GM18526 (cell line): ENCODE data around the gene HOXD9.

ENCODE experiments used
- POLR2A ChIP-seq: IDR thresholded peaks from 3 replicates; pipeline ENCODE4 v1.6.1; 2011; ENCODE audit not compliant: insufficient read length; ENCODE audit errors: extremely low read depth

The HOXD9 gene

DNA sequence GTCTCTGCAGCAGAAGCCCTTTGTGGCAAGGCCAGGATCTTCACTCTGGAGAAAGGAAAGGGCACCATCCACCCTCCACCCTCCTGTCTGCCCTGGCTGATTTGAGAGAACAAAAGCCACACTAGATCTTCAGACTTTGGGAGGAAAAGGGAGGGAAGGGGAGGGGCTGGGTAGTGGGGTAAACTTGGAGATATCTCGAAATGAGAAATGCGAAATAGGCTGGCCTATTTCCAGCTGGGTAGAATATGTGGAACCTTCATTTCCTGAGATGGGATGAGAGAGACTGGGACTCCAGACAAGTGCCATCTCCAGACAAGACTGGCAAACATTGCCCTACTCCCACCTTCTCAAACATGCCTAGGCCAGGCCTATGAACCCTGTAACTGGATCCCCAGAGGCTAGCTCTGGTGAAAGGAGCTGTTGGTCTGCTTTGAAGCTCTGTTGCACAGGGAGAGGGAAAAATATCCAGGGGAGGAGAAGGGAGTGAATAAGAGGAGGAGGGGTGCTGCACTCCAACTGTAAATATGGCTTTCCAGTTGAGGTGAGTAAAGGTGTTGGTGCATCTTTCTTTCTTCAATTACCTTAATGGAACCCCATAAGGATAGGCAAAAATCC is 21.2 kb upstream of the HOXD9 start:
- no peak for TF ChIP-seq POLR2A

DNA sequence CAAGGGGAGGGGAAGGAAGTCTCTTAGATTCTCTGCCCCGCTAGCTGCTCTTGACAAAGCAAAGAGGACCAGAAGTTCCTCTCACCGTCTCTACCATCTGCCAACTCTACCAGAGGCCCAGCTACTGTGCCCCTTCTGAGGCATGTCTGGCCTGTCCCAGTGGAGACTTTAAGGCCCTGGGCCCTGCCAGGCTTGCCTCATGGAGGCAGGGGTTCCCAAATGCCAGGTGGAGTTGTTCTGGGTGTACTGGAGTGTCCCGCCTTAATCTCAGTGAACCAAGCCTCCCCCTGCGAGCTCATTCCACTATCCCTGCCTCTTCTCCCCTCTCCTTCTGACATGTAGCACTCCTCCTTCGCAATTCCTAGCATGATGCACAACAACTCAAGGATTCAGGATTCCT is 20.7 kb upstream of the HOXD9 start:
- TF ChIP-seq POLR2A, result no peak

DNA sequence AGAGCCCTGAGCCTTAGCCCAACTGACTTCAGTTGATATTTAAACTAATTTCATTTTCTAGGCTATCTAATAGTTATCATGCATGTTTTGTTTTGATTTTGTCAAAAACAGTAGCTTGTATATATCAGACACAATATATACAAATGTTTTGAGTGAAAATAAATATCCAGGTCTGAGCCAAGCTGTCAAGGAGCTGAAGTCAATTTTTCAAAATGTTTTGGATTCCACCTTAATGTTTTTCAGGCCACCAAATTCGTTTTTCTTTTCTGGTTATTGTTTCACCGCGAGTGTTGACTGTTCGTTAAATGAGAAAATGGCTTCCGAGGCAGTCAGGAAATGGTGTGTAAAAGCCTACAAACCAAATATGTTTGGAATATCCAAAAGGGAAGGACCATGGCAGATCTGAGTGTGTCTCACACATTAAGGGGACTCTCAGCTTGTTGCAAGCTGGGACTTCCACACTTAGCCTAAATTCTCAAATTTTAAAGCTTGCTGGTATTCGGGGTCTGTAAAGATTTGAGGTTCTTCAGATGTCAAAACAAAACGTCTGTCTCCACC is 20.1 kb upstream of the HOXD9 start:
- no peak for TF ChIP-seq POLR2A

DNA sequence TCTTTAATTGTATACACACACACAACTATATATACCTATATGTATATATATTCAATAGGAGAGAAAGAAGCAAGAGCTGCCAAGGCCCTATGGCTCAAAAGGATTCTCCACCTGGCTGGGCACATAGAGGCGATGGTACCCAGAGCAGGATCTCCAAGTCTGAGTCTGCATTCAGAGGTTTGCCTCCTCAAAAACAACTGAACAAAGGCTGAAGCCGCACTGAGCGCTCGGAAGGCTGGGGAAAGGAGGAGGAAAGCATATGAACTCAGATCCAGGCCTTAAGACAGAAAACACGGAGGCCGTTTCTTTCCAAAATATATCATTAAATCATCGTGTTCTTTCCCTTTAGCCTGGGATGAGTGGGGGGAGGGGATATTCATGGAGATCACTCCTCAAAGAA is 19.3 kb upstream of the HOXD9 start:
- no peak for TF ChIP-seq POLR2A

DNA sequence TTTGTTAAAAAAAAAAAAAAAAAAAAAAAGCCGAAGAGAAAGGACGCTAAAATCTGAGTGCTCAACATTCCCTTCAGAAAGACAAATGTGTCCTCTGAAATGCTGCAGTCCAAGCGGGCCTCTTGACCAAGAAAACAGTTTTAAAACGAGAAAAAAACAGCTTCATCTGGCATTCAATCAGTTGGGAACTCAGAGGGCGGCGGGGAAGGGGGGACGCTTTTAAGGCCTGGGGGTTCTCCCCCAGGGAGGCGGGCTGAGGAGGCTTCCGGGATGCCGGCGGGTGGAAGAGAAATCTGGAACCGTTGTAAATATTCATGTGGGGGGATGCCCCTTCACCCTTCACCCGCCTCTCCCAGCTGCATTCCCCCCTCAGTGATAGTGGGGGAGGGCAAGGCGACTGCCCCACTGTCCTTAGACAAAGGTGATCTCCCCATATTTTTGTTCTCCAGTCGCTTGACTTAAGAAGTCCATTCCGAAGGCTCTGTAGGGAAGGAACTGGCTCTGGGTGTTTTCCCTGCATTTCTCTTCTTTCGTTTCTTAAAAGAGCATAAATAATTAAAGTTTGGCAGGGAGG is 18.7 kb upstream of the HOXD9 start:
- no peak for TF ChIP-seq POLR2A

DNA sequence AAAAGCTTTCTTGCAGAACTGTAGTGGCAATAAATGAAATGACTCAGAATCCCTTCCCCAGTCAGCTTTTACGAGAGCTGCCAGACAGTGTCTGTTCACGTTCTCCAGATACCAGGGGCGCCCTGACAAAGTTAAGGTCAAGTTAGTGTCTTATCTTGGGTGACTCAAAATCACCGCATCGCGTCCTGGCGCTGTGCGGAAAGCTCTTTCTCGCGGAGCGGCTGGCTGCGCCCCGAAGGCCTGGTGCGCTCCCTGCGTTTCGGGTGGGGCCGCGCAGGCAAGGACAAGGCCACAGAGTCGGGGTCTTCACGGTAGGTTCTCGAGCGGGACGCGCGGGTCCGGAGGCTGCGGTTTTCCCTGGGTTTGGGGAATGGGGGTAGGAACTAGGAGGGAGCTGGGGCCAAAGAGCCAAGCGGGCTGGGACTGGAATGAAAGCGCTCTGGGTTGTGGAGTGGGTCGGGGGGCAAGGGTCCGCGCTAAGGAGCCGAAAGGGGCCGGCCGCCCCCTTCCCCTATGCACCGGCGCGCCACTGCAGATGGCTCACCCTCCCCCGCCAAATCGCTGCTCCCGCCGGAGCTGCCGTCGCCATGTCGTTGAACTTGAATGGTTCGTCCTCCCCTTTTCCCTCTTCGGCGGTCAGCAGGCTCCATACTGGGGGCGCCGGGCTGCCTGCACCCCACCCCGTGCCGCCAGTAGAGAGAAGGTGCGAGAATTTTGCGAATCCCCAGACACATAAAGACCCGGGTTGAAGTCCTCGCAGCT is 18.0 kb upstream of the HOXD9 start:
- TF ChIP-seq POLR2A, result no peak

DNA sequence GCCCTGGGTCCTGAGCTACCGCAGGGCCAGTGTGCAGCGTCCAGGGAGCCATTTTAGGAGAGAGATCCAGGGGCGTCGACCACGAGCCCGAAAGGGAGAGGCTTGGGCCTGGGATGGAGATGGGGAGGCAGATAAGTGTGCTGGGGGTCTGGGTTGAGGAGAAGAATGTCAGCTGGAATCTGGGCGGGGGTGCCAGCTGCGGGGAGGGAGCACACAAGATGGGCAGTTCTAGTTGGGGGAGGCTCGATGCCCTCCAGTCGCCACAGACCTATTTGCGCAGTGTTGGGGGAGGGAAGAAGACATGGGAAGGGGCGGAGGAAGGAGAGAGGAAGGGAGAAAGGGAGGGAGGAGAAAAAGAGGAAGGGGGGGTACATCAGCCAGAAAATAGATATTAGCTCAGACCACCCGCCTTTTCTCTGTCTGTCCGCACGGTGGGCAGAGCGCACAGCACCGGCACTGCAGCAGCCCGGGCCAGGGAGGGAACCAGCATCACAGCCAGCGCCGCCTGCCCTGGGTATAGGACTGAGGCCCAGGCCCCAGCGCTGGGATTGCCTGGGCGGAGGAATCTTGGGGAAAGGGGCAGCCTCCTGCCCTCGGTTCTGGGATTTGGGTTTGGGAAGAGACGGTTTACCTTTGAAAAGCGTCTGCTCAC is 17.3 kb upstream of the HOXD9 start:
- TF ChIP-seq POLR2A, result no peak

DNA sequence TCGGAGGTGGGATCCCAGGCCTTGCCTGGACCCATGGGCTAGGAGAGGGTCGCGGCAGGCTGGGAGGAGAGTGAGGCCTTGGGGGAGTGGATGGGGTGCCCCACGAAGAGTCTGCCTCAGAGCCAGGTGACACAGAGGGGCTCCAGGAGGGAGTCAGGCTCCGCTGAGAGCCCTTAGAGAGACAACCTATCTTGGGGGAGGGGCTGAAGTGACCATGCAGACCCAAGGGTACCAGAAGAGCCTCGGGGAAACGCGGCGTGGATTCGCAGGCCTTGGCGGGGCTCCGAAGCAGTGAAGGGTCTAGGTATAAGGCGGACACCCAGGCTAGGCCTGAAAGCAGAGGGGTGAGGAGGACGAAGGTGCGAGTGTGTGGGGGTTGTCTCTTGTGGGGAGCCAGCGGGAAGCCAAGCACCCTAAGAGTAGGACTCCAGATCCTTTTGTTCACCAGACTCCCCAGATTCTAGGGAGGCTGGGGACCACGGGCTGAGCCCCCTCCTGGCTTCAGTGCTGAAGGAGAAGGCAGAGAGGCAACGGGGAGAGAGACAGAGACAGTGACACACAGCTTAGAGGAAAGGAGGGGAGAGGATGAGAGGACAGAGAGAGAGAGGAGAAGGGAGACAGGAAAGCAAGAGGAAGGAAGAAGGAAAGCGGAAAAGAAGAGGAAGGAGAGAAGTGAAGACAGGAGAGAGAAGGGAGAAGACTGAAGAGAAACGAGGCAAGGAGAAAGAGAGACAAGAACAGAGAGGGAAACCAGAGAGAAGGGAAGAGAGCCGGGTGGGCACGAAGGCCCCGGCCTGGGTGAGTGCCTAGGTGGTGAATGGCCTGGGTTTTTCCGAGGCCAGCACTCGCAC is 16.6 kb upstream of the HOXD9 start:
- TF ChIP-seq POLR2A, result no peak

DNA sequence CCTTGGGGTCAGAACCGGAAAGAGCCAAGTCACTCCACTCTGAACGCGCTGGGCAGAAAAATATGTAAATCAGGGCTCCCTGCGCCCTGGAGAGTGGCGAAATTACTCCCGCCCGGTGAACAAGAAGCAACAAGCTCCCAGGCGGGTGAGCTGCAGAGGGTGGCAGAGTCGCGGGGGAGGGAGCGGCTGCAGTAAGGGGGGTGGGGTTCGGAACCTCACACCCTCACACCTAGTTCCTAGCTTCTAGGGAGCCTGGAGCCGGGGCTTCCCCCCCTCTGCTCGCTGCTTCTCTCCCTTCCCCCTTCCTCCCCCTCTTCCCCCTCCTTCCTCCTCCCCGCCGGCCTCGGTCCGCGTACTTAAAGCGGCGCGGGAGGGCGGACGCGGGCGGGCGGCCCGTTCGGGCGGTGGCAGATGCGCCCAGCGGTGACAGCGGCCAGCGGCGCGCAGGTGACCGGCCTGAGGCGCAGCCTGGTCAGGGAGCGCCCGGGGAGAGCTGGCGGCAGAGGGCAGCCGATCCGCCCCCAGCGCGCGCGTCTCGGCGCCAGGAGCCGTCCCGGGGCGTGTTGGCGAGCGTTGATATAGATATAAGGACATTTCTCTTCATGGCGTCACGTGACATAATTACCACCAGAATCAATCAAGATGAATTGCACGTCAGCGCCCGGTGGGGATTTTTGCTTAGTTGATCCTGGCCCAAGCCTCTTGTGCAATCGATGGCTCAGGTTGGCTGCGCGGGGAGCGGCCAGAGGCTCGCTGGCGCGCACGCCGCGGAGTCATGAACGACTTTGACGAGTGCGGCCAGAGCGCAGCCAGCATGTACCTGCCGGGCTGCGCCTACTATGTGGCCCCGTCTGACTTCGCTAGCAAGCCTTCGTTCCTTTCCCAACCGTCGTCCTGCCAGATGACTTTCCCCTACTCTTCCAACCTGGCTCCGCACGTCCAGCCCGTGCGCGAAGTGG is 15.7 kb upstream of the HOXD9 start, which contains the start of gene HOXD11:
TSS of gene HOXD11 (plus strand) at position 700 of the 959 bp plus-strand sequence. CDS start at position 776, 76 bp downstream.
- no peak for TF ChIP-seq POLR2A

DNA sequence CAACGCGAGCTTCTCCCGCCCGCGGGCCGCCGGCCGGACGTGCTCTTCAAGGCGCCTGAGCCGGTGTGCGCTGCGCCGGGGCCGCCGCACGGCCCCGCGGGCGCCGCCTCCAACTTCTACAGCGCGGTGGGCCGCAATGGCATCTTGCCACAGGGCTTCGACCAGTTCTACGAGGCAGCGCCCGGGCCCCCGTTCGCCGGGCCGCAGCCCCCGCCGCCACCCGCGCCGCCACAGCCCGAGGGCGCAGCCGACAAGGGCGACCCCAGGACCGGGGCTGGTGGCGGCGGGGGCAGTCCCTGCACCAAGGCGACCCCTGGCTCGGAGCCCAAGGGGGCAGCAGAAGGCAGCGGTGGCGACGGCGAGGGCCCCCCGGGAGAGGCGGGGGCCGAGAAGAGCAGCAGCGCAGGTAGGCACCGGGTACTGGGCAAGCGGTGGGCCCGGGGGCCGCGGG is 14.8 kb upstream of the HOXD9 start:
- no peak for TF ChIP-seq POLR2A

DNA sequence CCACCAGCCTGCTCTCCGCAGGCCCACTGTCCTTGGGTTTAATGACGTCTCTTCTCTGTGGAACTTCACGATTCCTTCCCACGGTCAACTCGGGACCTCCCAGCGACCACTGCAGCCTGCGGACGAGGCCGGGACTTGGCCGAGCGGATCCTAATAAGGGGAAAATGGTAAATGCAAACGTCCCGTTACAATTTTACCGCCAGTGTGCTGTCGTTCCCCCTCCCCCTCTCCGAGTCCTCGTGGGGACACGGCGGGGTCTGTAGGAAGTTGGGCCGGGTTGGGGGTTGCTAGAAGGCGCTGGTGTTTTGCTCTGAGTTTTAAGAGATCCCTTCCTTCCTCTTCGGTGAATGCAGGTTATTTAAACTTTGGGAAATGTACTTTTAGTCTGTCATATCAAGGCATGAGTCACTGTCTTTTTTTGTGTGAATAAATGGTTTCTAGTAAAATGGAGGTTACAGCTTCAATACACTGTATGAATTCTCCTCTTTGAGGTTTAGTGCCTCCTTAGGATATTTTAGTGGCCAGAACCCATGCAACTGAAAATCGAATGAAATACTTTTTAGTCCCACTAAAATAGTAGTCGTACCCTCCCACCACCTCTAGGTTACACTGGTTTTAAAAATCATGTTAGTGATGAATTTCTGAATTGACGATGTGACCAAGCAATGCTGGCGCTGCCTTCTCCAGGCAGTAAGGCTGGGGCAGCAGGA is 13.2 kb upstream of the HOXD9 start:
- no peak for TF ChIP-seq POLR2A

DNA sequence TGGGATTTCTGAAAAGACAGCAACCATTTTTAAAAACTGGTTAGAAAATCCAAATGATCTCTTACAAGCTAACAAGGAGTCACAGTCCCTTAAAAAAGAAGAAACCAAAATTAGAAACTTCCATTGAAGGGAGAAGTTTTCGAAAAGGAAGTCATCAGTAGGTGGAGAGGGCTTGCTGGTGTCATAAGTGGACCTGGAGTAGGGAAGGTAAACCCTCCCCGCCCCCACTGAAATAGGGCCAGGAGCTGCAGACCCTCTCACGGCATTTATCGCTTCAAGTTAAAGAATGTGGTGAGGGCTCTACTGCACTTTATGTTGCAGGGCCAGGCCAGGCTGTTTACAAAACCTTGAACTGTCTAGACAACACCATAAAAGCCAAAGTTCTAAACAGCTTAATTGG is 12.6 kb upstream of the HOXD9 start:
- TF ChIP-seq POLR2A, result no peak

DNA sequence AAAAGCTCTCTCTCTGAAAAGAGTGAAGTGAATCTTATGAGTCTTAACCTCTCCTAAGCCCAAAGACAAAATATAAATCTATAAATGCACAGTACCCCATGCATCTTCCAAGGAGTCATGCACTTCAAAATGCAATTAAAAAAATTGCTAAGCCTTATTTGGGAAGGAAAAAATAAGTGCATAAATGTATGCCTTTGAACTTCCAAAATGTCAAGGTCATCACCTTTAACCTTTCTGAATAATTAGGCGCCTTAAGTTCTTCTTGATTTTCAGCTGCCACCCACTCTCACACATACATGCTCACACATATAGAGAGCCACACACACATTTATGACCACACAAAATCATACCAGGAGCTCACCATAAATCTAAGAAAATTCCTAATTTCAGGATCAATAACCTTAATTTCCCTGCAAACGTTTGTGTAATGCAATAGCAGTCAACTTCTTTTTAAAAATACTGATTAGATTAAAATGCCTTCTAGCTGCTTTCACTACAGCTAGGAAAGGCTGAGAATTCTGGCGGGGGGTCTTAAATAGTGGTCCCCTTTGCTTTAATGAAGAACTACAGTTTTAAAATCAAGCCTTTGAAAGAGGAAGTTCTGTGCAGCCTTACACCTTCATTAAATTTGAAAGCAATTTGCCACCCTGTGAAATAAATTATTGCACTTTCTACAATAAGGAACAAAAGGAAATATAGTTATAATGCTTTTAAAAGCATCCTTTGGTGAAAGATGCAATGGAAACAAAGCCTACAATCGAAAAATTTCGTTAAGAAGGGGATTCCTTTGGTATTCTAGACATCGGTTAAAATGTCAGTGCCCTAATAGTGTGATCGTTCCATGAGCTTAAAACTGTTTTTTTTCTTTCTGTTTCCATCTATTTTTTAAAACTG is 11.9 kb upstream of the HOXD9 start:
- TF ChIP-seq POLR2A, result no peak
